Inflammatory macrophage treated with lipopolysaccharide for 4 hours (primary cell): ENCODE data around the gene MAPKBP1.

Experiments used
- DNase-seq: peaks from one replicate; pipeline ENCODE4 v3.0.0-alpha.2; 2020

Gene MAPKBP1

DNA sequence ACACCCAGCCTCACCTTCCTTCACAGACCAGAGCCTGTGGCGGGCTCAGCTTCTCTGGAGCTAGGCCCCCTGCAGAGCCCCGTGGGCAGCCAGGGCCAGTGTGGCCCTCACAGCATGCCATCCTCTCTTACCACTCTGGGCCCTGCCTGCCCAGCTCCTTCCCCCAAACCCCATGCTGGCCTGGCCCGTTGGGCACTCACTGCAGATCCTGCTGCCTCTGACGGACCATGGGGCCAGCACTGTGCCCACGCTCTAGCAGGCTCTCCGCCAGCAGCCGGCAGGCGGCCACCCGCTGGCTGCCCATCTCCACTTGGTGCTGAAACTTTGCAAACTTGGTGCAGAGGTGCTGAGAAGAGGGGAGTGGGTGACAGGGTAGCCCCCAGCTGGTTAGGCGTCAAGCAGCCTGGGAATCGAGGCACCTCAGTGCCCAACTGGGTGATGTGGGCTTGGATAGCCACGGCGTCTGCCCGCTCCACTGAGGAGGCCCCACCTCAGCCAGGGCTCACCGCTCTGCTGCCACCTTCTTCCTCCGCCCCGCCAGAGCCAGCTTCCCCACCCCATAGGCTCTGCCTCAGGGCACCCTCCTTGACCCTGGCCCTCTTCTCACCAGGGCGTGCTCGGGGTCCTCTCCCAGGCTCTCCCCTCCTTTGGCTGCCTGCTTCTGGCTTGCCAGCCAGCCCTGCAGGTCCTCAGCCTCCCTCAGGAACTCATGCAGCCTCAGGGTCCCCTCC lies 97.1 kb downstream of the MAPKBP1 start:
- DNase-seq, result no peak

DNA sequence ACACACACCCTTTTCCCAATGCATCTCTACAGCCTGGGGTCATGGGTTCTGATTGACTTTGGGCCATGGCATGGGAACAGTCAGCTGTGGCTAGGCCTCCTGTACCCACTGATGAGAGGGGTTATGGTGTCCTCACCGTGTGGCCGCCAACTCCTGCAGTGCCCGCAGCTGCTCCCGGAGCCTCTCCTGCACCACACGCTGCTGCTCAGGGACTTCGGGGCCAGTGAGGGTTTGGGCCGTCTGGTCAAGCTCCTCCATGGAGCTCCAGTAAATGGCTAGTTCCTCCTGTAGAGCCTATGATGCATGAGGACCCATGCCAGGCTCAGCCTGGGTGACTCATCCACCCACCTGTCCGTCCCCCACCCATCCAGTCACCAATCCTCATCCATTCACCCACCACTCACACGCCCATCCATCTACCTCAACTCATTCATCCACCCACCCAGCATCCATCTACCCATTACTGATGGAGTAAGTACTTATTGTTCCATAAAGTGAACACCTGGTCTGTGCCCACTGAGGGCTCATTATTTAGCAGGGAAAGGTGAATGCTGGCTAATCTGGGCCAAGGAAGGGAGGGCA lies 98.0 kb downstream of the MAPKBP1 start:
- DNase-seq, result no peak

DNA sequence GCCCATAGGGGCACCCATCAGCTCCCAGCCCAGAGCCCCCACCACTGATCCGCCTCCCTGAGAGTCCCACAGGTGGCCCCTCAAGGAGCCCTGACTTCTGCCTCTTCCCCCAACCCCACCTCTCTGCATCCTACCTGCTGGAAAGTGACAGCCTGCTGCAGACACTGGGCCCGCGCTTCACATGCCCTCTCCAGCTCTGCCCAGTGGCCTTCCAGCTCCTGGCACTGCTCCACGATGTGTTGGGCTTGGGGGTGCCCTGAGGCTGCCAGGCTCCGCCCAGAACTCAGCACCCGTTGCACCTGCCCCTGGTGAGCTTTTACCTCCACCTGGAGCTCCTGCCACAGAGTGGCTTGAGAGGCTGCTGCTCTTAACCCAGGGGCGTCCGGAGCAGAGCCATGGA lies 99.4 kb downstream of the MAPKBP1 start:
- DNase-seq, result no peak

DNA sequence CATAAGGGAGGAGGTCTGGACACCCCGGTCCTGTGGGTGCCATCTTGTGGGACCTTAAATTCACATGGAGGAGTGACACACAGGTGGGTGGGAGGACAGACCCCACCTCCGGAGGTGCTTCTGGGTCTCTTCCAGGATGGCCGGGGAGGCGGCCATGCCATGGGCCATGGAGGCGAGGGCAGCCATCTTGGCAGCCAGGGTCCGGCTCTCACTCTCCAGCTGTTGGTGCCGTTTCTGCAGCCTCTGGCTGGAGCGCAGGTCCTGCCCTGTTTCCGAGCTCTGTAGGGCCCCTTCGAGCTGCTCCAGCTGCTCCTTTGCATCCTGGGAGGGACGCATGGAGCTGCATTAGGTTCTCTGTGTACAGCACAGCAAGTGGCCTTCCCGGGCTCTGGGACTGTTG lies 100.5 kb downstream of the MAPKBP1 start:
- DNase-seq, result no peak

DNA sequence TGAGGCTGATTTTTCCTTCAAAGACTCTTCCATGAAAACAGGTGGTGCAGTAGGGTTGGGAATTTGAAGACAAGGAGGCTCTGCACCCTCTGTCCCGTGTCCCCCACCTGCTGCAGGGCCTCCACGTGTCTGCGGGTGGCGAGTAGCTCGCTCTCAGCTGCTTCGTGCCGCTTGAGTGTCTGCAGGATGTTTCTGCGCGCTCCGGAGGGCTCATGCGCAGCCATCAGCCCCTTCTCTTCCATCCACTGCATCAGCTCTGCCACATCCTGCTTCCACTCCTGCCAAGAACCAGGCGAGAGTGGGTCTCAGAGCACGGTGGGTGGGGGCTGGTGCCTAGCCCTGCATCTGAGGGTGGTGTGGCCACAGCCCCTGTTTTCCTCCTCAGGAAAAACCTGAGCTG lies 101.7 kb downstream of the MAPKBP1 start:
- DNase-seq, result no peak

DNA sequence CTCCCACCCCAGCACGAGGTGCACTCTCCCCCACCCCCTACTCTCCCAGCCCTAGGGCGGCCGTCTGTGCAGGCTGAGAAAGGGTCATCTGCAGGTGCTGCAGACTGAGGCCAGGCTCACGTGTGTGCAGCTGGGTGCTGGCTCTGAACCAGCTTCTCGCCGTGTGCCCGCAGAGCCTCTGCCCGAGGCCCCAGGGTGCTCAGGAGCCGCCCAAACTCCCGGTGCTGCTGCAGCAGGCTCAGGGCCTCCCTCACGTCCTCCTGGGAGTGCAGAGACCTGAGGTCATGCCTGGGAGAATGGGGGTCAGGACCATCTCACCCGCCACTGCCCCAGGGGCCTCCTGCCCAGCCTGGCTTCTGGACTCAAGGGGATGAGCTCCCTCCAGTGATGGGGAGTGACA lies 102.4 kb downstream of the MAPKBP1 start:
- no peak for DNase-seq
